Central memory CD4-positive, alpha-beta T cell (primary cell): ENCODE data around the gene TRAM2.

Experiments
- DNase-seq: peaks from one replicate; pipeline ENCODE4 v3.0.0; 2022

TRAM2 gene

GRCh38 chr6:52524918-52525317 lies 51.9 kb downstream of the TRAM2 start:
- no peak for DNase-seq

- DNase-seq, result no peak
These were observed 53.3 kb downstream of the TRAM2 start for GRCh38 chr6:52523378-52524142.

- no peak for DNase-seq
These were observed 54.2 kb downstream of the TRAM2 start for GRCh38 chr6:52522655-52523054.

- DNase-seq, result no peak
These were observed 54.7 kb downstream of the TRAM2 start for GRCh38 chr6:52522151-52522626.

GRCh38 chr6:52519618-52520017 lies 57.2 kb downstream of the TRAM2 start:
- DNase-seq, result no peak

GRCh38 chr6:52518279-52518945 lies 58.4 kb downstream of the TRAM2 start:
- DNase-seq, result no peak

GRCh38 chr6:52517502-52518278 lies 59.2 kb downstream of the TRAM2 start:
- no peak for DNase-seq

GRCh38 chr6:52516943-52517342 lies 59.9 kb downstream of the TRAM2 start:
- no peak for DNase-seq

- no peak for DNase-seq
These were observed 60.6 kb downstream of the TRAM2 start for GRCh38 chr6:52516269-52516668.

GRCh38 chr6:52515219-52515960 lies 61.5 kb downstream of the TRAM2 start:
- DNase-seq, result no peak

- DNase-seq, result no peak
These were observed 62.3 kb downstream of the TRAM2 start for GRCh38 chr6:52514514-52514913.

GRCh38 chr6:52513896-52514295 lies 63.0 kb downstream of the TRAM2 start:
- no peak for DNase-seq

GRCh38 chr6:52513464-52513863 lies 63.4 kb downstream of the TRAM2 start:
- no peak for DNase-seq

GRCh38 chr6:52512199-52512598 lies 64.7 kb downstream of the TRAM2 start:
- DNase-seq, result no peak

GRCh38 chr6:52511572-52512151 lies 65.2 kb downstream of the TRAM2 start:
- no peak for DNase-seq

- DNase-seq, result no peak
These were observed 65.7 kb downstream of the TRAM2 start for GRCh38 chr6:52511163-52511562.

- no peak for DNase-seq
These were observed 66.7 kb downstream of the TRAM2 start for GRCh38 chr6:52510213-52510562.

GRCh38 chr6:52509281-52510212 lies 67.3 kb downstream of the TRAM2 start:
- no peak for DNase-seq

- no peak for DNase-seq
These were observed 68.6 kb downstream of the TRAM2 start for GRCh38 chr6:52508261-52508739.

- DNase-seq, result no peak
These were observed 69.2 kb downstream of the TRAM2 start for GRCh38 chr6:52507557-52508260.

- DNase-seq, result no peak
These were observed 70.4 kb downstream of the TRAM2 start for GRCh38 chr6:52506476-52506875.
